K562 (cell line): ENCODE measurements around the gene SASH3.

Experiments
- CTCF ChIP-seq, 3 experiments: IDR thresholded peaks in 2 of 3; conservative IDR thresholded peaks in 1 of 3; 2 replicates each; pipeline ENCODE4 v1.5.1; 2011 to 2012; ENCODE audit warnings: low read length in 3 of 3, mild to moderate bottlenecking in 3 of 3, control low read depth in 2 of 3, improper control_type of control experiment in 1 of 3, inconsistent platforms in 1 of 3, low read depth in 1 of 3, mixed read lengths in 1 of 3, moderate library complexity in 1 of 3; ENCODE audit not compliant: insufficient read depth in 2 of 3
- FOXP1 ChIP-seq: sonication (generic); formaldehyde crosslinking; IDR thresholded peaks from 2 replicates; pipeline ENCODE4 v1.8.0; 2022; ENCODE audit warnings: mild to moderate bottlenecking, missing genetic modification reagents
- HDAC1 ChIP-seq, 2 experiments: fragments of 450-650 bp; IDR thresholded peaks; 2 replicates each; pipeline ENCODE4 v1.6.1; 2016 to 2017; ENCODE audit warnings: inconsistent platforms in 1 of 2, mild to moderate bottlenecking in 1 of 2, moderate library complexity in 1 of 2
- POLR2A ChIP-seq: fragments of 450-650 bp; conservative IDR thresholded peaks from 2 replicates; pipeline ENCODE4 v1.6.1; 2016
- REST ChIP-seq, 2 experiments: fragments of 450-650 bp; formaldehyde crosslinking in 1 of 2; IDR thresholded peaks; 2 replicates each; pipeline versions ENCODE4 v1.4.0 to v1.6.1; 2014 to 2020; ENCODE audit warnings: mild to moderate bottlenecking in 2 of 2, borderline replicate concordance in 1 of 2, low read depth in 1 of 2
- ZNF609 ChIP-seq: sonication (generic); formaldehyde crosslinking; IDR thresholded peaks from 2 replicates; pipeline ENCODE4 v1.8.1; 2023; ENCODE audit warnings: missing genetic modification reagents, mild to moderate bottlenecking, borderline replicate concordance

- TF ChIP-seq REST (IDR thresholded peaks at IDR 0.05; ENCODE audit: borderline replicate concordance) (no peak), REST (CRISPR knock-in tag; IDR thresholded peaks at IDR 0.05; ENCODE audit: low read depth) (no peak), CTCF (IDR thresholded peaks at IDR 0.05 in 2 of 3, conservative IDR thresholded peaks at IDR 0.05 in 1 of 3; ENCODE audit: insufficient read depth in 2 of 3, low read depth in 1 of 3, low read length in 3 of 3) (no peak), POLR2A (no peak), FOXP1 (CRISPR knock-in tag) (no peak), HDAC1 (IDR thresholded peaks at IDR 0.05) (no peak), ZNF609 (no peak)
Measured at GRCh38 chrX:129843209-129843458, 63.4 kb downstream of the SASH3 start.
